Measurements from ENCODE around the gene PLA2G12A. TPM values are rescaled to one million over a fixed set of nuclear protein-coding genes. Genes with fewer than 3 reads are reported as not detected.

The PLA2G12A gene
- total RNA-seq, 1 experiment from 2014 or later = 36.3 TPM

- peak in 1 of 2 experiments; percentile 35 for DNase-seq
- Histone ChIP-seq H3K79me2 (ENCODE audit: low read depth) (peaks cover 46% of the 10 kb centered on the region), H2AFZ (peak overlapping the region; percentile 96), H3K4me1 (replicated peaks; ENCODE audit: insufficient read depth) (peaks cover 9% of the 10 kb centered on the region), H3K4me3 (peak overlapping the region; percentile 78), H3K9me3 (ENCODE audit: insufficient read depth, low read depth) (no peaks in the 10 kb centered on the region), H3K4me2 (peak overlapping the region; percentile 98), H3K27me3 (ENCODE audit: insufficient read depth, low read depth) (no peaks in the 10 kb centered on the region), H4K20me1 (ENCODE audit: insufficient read depth) (no peaks in the 10 kb centered on the region), H3K27ac (peak overlapping the region; percentile 74), H3F3A (ENCODE audit: insufficient read depth, low read depth) (peaks cover 8% of the 10 kb centered on the region; the same call in 1 of the 2 replicates), H3K36me3 (ENCODE audit: low read depth) (no peaks in the 10 kb centered on the region), H3K9me2 (ENCODE audit: insufficient read depth) (no peaks in the 10 kb centered on the region)
- TSS peak; percentile 36 for BruUV-seq (replicated peaks)
- intact Hi-C loops (cut with micrococcal nuclease; ENCODE audit: unreplicated experiment) = no loop called here
- no peak for TF ChIP-seq CTCF (conservative IDR thresholded peaks at IDR 0.05)
- no peak for TF ChIP-seq EZH2 (IDR thresholded peaks at IDR 0.05; ENCODE audit: low read depth)
- CTCF ChIA-PET = no interaction called here
- POLR2A ChIA-PET (ENCODE audit: unreplicated experiment) = interaction anchor here (0.8 to 1.3 kb wide), 2 partner anchors 26 to 805 kb away, joined by 3 to 9 read pairs; partner anchors contain the start of gene CASP6
Observed at GRCh38 chr4:109729117-109729717, 653 bp downstream of the PLA2G12A start.

GRCh38 chr4:109728385-109728784, 1.5 kb downstream of the PLA2G12A start:
- intact Hi-C loops (cut with micrococcal nuclease; ENCODE audit: unreplicated experiment) = no loop called here
- Histone ChIP-seq H3F3A (ENCODE audit: insufficient read depth, low read depth) (peaks cover 8% of the 10 kb centered on the region; the same call in 1 of the 2 replicates), H3K9me3 (ENCODE audit: insufficient read depth, low read depth) (no peaks in the 10 kb centered on the region), H4K20me1 (ENCODE audit: insufficient read depth) (no peaks in the 10 kb centered on the region), H3K79me2 (ENCODE audit: low read depth) (peaks cover 48% of the 10 kb centered on the region), H3K27ac (peak overlapping the region; percentile 74), H3K27me3 (ENCODE audit: insufficient read depth, low read depth) (no peaks in the 10 kb centered on the region), H3K4me3 (peak overlapping the region; percentile 78), H3K4me2 (peak overlapping the region; percentile 98), H2AFZ (peak overlapping the region; percentile 96), H3K9me2 (ENCODE audit: insufficient read depth) (no peaks in the 10 kb centered on the region), H3K36me3 (ENCODE audit: low read depth) (no peaks in the 10 kb centered on the region), H3K4me1 (replicated peaks; ENCODE audit: insufficient read depth) (peaks cover 9% of the 10 kb centered on the region)
- BruUV-seq (replicated peaks) = no TSS peak
- TF ChIP-seq EZH2 (IDR thresholded peaks at IDR 0.05; ENCODE audit: low read depth) = no peak
- no peak for TF ChIP-seq CTCF (conservative IDR thresholded peaks at IDR 0.05)
- POLR2A ChIA-PET (ENCODE audit: unreplicated experiment) = no interaction called here
- peak in 1 of 2 experiments; percentile 34 for DNase-seq
- CTCF ChIA-PET = no interaction called here

- CTCF ChIA-PET = no interaction called here
Observed at GRCh38 chr4:109723110-109723509, 6.8 kb downstream of the PLA2G12A start.

More at GRCh38 chr4:109723110-109723509, 6.8 kb downstream of the PLA2G12A start:
- no peaks in the 10 kb centered on the region for H3K27me3 ChIP-seq (ENCODE audit: insufficient read depth, low read depth)
- no TSS peak for BruUV-seq (replicated peaks)
- no peak overlapping the region for H3K27ac ChIP-seq
- intact Hi-C loops (cut with micrococcal nuclease; ENCODE audit: unreplicated experiment) = no loop called here
- H3K4me3 ChIP-seq = no peak overlapping the region
- no peaks in the 10 kb centered on the region for H3K9me2 ChIP-seq (ENCODE audit: insufficient read depth)
- H3K4me2 ChIP-seq = no peak overlapping the region
- H3K9me3 ChIP-seq (ENCODE audit: insufficient read depth, low read depth) = no peaks in the 10 kb centered on the region
- H3K4me1 ChIP-seq (replicated peaks; ENCODE audit: insufficient read depth) = peaks cover 9% of the 10 kb centered on the region
- no peaks in the 10 kb centered on the region for H4K20me1 ChIP-seq (ENCODE audit: insufficient read depth)
- no peak for DNase-seq
- no peaks in the 10 kb centered on the region for H3K36me3 ChIP-seq (ENCODE audit: low read depth)
- POLR2A ChIA-PET (ENCODE audit: unreplicated experiment) = no interaction called here
- no peak overlapping the region for H2AFZ ChIP-seq
- H3K79me2 ChIP-seq (ENCODE audit: low read depth) = peaks cover 58% of the 10 kb centered on the region
- TF ChIP-seq CTCF (conservative IDR thresholded peaks at IDR 0.05) = no peak
- no peak for TF ChIP-seq EZH2 (IDR thresholded peaks at IDR 0.05; ENCODE audit: low read depth)
- H3F3A ChIP-seq (ENCODE audit: insufficient read depth, low read depth) = no peaks in the 10 kb centered on the region
